ENCODE measurements around the gene GTPBP8.

GTPBP8 gene

GRCh38 chr3:112990672-112991602, at the start of gene GTPBP8:
Gene GTPBP8 (plus strand): TSS chr3:112990984. CDS start chr3:112991000, 16 bp downstream.
- FAIRE-seq: no peak

- FAIRE-seq: no peak
These were observed 42.4 kb upstream of the GTPBP8 start for GRCh38 chr3:112948346-112948838.

GRCh38 chr3:112956351-112956750, 34.4 kb upstream of the GTPBP8 start:
- no peak for FAIRE-seq

DNA sequence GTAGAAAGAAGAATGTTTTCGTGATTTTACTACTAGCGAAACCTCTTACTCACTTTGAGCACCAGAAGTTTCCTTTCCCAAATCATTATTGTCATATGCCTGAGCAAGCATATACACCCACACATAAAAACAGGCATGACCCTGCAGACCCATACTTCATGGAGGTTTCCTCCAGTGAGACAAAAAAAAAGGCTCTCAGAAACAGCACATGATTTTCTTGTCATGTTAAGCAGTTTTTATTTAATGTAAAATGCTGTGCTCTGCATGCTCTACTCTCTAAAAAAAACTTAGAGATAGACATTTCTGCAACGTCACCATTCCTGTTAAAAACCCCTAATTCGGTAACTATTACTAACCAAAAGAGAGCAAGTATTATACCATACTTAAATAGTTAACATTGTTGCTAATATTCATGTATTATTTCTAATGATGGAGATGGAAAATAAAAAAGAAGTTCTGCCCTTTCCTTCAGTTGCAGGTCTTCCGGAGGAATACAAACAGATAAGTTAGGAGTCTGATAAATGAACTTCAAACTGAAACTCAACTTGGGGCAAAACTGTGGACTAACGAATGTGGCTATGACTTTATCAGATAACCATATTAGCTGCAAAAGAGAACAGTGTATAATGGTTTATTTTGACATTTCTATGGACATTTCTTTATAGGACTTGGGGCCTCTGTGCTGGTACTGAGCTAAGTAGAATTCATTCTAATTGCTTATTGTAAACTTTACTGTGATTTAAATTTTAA, 31.8 kb upstream of the GTPBP8 start:
- no peak for FAIRE-seq

DNA sequence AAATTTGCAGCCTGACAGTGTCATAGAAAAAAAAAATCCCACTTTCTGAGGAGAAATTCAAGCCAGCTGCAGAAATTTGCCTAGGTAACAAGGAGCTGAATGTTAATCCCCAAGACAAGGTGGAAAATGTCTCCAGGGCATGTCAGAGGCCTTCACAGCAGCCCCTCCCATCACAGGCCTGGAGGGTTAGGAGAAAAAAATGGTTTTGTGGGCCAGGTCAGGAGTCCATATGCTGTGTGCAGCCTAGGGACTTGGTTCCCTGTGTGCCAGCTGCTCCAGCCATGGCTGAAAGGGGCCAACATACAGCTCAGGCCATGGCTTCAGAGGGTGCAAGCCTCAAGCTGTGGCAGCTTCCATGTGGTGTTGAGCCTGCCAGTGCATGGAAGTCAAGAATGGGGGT, 27.1 kb upstream of the GTPBP8 start:
- FAIRE-seq: no peak

DNA sequence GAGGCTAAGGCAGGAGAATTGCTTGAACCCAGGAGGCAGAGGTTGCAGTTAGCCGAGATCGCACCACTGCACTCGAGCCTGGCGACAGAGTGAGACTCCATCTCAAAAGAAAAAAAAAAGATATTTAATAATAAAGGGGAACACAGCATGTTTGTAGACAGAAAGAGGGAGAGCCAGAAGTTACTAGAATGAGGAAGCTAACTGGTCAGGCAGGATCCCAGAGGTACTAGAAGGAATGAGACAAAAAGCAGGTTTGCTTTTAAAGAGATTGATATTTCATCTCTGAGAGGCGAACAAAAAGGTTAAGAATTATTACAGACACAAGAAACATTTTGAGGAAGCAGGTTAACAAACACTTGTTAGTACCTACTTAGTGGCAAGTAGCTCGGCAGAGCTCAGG, 25.1 kb upstream of the GTPBP8 start:
- no peak for FAIRE-seq

DNA sequence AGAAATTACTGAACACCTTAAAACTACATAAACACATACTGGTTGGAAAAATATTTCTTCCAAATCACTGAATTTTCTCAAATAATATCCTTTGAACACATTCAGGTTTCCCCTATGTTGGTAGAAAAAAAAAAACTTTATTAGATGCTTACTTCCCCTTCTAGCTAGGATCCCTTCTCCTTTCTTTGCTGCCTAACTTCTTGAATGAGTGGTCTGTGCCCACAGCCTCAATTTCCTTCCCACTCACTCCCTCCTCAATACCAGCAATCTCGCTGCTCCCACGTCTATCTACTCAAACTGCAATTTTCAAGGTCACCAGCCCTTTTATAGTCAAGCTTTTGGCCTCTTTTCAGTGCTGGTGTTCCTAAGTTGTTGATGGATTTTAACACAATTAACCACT, 24.2 kb upstream of the GTPBP8 start:
- no peak for FAIRE-seq

GRCh38 chr3:112967425-112967824, 23.4 kb upstream of the GTPBP8 start:
- no peak for FAIRE-seq

- no peak for FAIRE-seq
These were observed 23.0 kb upstream of the GTPBP8 start for GRCh38 chr3:112967828-112968227.

- no peak for FAIRE-seq
These were observed 18.6 kb upstream of the GTPBP8 start for GRCh38 chr3:112972158-112972557.

DNA sequence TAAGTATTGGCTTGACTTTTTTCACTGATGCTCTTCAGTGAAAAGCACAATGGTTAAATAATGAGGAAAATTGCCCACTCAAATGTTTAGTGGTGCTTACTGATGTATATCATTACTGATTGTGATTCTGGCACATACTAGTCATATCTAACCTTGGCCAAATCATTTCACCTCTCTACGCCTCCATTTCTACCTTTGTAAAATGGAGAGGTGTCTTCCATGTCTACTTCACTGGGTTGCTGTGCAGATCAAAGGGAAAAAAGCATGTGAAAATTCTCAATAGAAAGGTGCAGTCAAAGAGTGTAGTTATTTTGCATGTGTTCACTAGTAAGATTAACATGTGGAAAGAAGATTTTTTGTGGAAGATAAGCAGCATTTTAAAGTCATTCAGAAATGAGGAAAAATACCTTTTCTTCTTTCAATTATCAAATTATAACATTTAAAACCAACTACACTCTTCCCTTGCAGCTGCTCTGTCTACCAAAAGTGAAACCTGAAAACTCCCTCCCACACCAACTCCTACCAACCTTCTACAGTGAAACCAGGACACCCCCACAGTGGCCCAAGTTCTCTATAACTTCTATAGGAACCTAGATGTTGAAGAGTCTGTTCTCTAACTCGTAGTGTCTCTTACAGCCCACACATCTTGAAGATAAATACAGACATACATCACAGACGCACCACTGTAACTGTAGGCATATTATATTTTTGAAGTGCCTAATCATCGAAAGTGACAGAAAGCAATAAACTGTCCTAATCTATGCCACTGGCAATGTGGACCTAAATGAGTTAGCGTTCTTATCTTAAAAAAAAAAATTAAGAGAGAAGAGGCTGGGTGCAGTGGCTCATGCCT, 17.2 kb upstream of the GTPBP8 start:
- FAIRE-seq: no peak

- no peak for FAIRE-seq
These were observed 16.6 kb upstream of the GTPBP8 start for GRCh38 chr3:112974178-112974517.

- FAIRE-seq: no peak
These were observed 15.9 kb upstream of the GTPBP8 start, which contains the start of gene CD200R1 for GRCh38 chr3:112974894-112975293. Gene CD200R1 (minus strand): TSS chr3:112975103. CDS start chr3:112974857, 246 bp downstream.

DNA sequence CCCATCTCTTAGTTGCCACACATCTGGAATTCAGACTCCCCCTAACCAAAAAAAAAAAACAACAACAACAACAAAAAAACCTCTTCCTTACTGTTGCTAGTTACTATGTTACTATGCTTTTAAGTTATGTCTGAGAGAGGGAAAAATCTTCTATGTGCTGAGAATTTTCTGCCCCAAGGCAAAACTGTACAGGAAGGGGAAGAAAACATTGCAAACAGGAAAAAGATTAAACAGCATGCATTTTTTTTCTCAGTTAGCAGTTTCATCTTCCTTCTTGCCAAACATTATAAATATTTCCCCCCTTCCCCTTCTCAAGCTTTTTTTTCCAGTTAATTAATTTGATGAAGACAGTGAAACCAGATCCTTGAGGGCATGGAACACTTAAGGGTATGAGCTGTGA, 14.8 kb upstream of the GTPBP8 start:
- FAIRE-seq: no peak

GRCh38 chr3:112976953-112977352, 13.8 kb upstream of the GTPBP8 start:
- FAIRE-seq: no peak

DNA sequence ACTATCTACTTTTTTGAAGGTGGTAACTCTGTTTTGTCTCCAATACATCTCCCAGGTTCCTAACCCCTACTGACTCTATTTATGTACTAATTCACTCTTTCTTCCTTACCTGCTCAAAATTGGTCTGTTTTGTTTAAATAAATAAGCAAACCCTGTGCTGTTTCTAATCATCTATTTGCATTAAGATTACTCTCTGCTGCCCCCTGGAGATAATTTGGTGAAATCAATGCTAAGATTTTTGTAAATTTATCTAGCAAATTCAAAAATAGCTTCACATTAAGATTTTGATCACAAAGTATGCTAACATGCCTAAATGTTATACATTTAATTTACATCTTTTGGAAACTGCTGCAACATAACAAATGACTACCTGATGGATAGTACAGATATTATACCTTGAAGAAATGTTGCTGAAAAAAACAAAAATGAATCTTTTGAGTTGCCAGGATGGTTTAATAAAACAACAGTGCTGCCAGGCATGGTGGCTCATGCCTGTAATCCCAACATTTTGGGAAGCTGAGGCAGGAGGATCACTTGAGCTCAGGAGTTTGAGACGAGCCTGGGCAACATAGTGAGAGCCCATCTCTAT, 11.4 kb upstream of the GTPBP8 start:
- peak; percentile 29 for FAIRE-seq

DNA sequence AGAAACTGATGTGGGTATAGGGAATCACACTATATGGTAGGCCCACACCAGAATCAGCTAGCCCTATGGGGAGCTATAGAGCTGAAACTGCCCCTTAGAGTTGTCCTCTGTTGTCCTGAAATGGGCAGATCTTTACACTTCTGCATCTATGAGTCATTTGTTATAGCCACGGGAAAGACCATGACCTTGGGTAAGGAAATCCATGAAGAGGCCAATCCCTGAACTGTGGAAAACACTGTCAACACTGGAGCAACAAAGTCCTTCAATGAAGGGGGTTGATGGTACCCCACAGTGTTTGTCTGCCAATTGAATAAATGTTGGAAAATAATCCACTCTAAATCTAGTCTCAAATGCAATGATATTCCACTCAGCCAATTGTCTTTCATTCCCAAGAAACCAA, 10.7 kb upstream of the GTPBP8 start:
- no peak for FAIRE-seq

DNA sequence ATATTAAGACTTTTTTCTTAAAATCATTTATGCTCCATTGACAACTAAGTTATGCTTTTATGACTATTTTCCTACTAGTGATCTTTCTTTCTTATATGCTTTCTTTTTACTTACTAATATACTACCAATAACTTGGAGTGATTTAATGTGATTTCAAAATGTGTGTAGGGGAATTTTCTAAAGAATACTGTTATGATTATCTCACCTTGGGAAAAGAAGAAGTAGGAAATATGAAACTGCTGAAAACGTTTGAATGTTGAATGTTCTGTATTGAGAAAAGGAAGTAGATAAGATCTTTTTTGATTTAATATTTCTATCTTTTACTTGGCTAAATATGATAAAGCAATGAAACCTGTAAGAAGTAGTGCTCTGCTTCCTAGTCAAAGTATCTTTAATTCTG, 8.1 kb upstream of the GTPBP8 start:
- FAIRE-seq: no peak

DNA sequence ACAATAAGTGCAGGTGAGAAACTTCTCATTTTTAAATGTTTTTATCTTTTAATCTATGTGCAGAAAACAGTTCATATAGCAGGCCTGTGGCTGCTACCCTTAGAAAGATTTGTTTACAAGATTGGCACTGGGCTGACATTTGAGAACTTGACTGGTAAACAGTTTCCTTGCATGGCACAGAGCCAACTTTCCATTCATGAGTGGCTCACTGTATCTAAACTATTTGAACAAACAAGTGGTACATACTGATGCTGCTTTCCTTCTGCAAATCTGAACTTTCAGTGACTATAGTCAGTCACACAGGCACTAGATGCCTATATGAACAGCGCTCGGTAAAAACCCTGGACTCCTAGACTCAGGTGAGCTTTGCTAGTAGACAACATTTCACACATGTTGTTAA, 6.3 kb upstream of the GTPBP8 start:
- FAIRE-seq: no peak

DNA sequence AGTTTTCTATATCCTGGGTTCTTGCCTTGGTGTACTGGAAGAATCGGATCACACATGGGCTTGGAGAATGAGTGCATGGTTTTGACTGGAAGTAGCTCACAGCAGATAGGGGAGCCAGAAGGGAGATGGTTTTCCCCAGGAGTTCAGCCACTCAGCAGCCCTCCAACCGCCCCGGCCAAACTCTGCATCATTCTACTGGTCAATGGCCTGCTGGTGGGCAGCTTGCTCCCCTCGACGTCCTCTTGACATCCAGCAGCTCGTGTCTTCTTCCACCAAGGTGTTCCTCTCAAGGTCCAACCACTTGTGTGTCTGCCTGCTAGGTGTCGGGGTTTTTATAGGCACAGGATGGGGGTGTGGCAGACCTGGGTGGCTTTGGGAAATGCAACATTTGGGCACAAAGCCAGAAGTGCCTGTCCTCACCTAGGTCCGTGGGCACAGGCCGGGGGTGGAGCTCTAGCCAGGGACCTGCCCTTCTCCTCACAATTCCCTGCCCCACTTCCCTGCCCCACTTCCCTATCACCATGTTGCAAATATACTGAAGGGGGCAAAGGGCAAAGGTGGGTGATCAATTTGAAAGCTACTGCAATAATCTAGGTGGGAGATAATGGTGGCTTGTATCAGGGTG, 3.0 kb upstream of the GTPBP8 start:
- no peak for FAIRE-seq

GRCh38 chr3:112995800-112996199, 5.0 kb downstream of the GTPBP8 start:
- FAIRE-seq: no peak

- FAIRE-seq: no peak
These were observed 9.9 kb downstream of the GTPBP8 start for GRCh38 chr3:113000691-113001090.

All from TTC549 (cell line).